DMS53 treated with DMSO at 0.1 percent for 48 hours (cell line): Measurements from ENCODE around the gene SSMEM1.
"Not testable (repeated sequence)": the region's sequence is repeated elsewhere in the genome, so short reads cannot be mapped to it uniquely, and the experiment has no call there.

Experiments used
- DNase-seq: peaks from one replicate; lab custom pipeline; 2025; ENCODE audit not compliant: unreplicated experiment; lab: John Stamatoyannopoulos, UW

SSMEM1 gene

DNA sequence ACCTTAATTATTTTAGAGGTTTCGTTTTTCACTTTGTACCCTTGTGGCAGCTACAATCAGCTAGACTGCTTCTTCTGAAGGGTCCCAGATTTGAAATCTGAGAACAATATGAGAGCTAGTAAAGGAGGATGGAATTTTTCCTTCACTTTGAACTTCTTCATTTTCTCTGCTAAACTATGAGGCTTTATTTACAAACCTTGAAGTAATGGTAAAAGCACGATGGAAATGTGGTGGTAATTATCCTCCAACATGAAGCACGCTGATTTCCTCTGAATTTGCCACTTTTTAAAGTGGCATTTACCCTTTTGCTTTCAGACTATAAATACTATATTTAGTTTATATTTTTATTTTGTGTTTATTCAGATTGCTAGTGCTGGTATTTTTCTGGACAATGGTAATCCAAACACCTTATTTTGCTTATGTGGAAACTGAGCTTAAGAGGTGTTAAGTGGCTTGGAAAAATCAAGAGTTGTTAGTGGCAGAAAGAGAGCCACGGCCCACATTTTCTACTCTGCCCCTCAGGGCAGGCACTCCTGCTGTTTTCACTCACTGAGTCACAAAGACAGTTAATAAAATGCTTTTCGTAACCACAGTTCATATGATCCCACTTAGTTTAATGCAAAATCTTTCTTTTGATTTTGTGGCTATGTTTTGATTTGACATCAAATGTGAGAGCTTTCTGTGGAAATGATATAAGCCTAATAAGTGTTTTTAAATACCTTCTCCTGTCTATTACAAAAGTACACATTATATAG is 2.7 kb downstream of the SSMEM1 start:
- no peak for DNase-seq

DNA sequence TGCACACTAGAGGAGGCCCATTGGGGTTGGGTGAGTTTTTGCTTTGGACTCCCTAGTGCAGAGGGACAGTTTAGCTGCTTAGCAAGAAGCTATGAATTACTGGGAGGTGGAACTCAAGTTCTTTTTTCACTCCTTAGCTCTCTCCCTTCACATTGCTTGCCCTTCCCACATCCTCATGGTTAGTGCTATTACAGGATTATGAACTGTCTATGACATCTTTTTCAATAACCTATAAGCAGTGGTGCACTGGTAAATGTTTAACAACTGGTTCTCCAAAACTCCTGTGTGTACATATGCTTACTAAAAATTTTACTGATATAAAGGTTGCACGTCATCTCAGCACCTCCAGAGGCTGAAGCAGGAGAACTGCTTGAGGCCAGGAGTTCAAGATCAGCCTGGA is 6.2 kb downstream of the SSMEM1 start:
- no peak for DNase-seq

DNA sequence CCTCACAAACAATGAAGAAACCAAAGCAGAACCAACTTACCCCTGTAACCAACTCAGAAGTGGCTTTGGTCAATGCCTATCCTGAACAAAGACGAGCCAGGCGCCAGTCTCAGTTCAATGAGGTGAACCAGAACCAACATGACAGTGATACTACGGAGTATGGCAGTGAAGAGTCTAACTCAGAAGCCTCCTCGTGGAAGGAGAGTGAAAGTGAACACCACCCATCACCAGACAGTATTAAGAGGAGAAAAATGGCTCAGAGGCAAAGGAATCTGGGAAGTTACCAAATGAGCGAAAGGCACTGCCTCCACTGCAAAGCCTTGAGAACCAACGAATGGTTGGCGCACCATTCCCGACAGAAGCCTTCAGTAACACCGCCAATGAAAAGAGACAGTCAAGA is 8.4 kb downstream of the SSMEM1 start:
- no peak for DNase-seq

DNA sequence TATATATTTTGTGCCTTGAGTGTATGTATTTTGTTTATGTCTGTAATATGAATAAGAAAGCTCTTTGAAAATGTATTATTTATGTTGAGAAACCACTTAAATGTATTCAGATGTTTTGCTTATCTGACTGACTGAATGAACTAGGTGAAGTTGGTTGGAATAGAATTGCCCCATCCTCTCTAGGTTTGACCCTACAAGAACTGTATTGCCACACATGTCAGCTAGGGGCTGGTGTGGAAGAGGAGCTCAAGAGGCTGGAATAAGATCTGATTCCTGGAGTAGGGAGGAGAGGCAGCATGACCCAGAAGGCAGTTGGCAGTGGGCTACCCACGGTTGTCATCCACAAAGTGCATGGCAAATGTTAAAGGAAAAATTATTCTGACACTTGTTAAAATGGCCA is 9.1 kb downstream of the SSMEM1 start:
- DNase-seq = no peak

DNA sequence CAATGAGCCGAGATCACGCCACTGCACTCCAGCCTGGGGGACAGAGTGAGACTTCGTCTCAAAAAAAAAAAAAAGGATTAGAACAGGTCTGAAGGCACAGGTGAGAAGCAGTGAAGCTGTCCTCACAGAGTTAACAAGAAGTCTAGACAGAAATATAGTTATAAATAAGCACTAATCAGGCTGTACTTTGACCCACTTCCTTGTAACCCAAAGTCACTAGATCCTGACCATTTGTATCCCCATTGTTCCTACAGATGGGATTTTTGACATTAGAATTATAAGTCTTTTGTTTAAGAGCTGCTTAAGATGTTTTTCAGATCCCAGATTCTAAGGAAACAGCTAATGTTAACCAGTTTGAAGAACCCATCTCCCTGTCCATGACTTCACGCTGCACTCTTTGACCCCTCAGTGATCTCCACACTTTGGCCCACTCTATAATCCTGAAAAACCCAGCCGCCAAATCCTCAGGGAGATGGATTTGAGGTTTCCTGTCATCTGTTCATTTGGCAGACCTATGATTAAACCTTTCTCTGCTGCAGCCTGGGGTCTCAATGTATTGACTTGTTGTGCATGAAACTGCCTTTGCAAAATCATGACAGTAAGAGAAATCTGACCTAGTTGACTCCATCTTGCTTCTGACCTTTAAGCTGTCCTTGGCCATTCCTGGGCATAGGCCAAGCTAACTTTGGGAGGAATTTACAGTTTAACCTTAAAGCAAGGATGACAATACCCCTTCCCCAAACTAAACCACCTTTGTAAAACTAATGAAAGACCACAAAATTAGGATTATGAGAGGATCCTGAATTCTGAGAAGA is 11.4 kb downstream of the SSMEM1 start:
- no peak for DNase-seq

DNA sequence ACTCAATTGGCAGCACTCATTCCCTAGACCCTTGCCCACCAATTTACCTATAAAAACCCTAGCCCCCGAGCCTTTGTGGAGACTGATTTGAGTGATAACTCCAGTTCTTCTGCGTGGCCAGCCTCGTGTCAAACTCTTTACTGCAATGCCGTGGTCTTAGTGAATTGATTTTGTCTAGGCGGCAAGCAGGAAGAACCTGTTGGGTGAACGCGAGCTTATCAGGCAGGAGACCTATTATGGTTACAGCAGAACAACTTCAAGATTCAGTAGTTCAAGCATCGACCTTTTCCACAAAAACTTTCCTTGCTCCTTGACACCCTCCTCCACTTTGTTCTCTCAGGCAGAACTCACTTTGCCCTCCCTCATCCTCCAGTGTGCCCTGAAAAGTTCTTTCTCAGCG is 12.2 kb downstream of the SSMEM1 start:
- DNase-seq = no peak

DNA sequence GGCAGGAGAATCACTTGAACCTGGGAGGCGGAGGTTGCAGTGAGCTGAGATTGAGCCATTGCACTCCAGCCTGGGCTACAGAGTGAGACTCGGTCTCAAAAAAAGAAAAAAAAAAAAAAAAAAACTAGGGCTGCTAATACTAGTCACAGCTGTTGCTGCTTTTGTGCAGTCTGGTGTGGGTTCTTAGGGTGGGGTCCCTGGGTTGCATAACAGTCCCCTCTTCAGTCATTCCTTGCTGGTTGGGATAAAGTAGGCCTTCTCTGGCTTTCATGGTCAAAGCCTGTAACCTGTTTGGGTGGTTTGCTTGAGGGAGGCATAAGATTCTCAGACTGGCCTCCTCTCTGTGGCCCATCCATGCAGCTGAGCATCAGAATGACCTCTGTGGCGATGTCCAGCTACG is 14.1 kb downstream of the SSMEM1 start:
- DNase-seq = no peak

DNA sequence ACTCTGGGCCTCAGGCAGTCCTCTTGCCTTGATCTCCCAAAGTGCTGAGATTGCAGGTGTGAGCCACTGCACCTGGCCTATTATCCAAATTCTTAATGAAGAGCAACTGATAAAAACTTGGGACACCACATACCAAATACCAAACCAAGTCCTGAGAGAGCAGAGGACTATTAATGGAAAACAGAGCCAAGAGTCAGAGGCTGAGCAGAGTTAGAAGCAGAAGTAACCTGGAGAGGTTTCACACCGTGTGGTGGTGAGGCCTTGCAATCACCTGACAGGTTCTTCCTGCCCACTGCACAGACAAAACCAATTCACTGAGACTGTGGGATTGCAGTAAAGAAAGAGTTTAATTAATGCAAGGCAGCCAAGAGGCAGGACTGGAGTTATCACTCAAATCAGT is 16.0 kb downstream of the SSMEM1 start:
- DNase-seq = no peak

DNA sequence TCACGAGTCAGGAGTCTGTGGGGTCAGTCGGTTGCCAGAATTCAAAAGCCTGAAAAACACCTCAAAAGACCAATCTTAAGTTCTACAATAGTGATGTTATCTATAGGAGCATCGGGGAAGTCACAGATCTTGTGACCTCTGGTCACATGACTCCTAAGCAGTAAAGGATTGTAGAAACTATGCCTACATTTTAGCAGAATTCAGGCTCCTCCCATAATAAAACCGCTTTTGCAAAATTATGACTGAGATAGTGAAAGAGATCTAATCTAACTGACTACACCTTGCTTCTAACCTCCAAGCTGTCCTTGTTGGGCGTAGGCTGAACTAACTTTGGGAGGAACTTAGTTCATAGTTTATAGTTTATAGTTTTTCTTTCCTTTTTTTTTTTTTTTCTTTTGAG is 16.6 kb downstream of the SSMEM1 start:
- no peak for DNase-seq

DNA sequence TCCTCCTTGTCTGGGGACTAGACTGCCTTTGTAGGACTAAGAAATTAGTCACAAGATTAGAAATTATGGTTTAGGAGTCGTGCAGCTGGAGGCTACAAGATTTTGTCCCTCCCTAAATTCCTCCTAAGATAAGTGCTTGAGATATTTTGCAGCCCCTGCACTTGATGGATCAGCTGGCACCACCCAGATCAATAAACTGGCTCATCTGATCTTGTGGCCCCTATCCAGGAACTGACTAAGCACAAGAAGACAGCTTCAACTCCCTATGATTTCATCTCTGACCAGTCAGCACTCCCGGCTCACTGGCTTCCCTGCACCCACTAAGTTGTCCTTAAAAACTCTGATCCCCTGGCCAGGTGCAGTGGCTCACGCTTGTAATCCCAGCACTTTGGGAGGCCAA is 17.3 kb downstream of the SSMEM1 start:
- DNase-seq = not testable (repeated sequence)

DNA sequence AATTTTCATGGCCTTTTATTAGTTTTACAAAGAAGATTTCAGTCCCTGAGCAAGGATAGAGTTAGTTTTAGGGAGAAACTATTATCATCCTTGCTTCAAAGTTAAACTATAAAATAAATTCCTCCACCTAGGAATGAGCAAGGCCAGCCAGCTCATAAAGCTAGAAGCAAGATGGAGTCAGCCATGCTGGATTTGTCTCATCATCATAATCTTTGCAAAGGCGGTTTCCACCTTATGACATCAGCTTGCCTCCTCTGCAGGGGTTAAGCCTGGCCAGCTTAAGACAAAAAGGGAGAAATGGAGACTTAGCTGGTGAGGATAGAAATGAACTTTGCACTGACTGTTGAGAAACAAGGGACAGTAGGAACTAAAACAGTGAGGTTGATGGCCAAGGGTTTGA is 18.7 kb downstream of the SSMEM1 start:
- no peak for DNase-seq

DNA sequence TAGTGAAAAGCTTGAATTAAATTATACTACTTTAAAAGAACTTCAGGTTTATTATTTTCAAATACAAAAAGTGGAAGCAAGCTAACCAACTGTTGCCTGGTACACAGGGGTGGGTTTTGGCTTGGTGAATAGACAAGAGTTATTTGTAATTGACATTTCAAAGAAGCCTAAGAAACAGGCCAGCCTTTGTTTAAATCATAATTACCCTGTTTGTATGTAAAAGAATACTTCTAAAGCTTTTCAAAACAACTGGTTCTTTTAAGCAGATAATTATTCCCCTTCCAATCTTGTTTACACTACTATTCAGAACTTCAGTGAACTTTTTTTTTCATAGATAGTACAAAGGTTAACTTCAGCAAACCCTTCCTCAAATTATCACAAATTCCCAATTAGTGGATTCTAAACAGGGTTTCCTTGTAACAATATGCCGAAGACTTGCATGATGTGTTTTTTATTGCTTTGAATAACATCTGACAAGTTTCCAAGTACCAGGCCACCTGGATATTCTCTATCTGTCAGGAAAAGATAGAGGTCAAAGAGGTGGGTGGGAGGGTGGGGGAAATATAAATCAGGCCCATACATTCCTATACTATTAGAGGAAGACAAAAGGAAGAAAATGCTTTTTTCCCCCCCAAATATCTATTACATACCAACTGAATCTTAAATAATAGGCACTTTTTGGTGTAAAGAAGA is 20.4 kb downstream of the SSMEM1 start:
- DNase-seq = no peak

DNA sequence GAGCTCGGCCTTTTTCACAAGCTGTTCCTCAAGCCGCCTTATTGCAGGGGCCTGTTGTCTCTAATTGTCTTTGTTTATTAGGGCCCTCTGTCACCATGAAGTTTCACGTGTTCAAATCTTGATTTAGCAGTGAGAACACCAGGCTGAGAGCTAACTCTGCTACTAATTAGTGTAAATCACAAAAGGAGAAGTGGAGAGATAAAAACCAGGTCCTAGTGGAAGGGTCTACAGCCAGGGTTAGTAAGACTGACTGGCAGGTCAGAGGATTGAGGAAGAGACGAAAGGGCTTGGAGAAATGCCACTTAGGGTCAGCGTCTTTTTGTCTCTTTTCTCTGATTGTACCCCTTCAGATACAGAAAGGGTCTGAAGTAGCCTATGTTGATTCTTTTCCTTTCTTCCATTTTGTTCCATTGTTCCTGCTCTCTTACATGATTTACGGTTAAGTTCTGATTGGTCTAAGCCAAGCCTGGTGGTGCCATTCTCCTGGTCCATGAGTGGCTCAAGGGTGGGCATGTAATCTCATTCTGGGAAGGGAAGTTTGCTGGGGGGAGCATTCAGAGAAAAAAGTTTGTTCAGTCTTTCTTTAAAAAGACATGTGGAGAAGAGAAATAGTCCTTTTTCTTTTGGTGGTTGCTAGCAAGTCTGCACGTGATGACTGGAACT is 21.3 kb downstream of the SSMEM1 start:
- no peak for DNase-seq

DNA sequence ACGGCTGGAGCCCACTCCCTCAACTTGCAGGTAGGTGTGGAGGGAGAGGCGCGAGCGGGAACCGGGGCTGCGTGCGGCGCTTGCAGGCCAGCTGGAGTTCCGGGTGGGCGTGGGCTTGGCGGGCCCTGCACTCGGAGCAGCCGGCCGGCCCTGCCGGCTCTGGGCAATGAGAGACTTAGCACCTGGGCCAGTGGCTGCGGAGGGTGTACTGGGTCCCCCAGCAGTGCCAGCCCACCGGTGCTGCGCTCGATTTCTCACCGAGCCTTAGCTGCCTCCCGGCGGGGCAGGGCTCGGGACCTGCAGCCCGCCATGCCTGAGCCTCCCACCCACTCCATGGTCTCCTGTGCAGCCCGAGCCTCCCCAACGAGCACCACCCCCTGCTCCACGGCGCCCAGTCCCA is 22.3 kb downstream of the SSMEM1 start:
- DNase-seq = not testable (repeated sequence)

DNA sequence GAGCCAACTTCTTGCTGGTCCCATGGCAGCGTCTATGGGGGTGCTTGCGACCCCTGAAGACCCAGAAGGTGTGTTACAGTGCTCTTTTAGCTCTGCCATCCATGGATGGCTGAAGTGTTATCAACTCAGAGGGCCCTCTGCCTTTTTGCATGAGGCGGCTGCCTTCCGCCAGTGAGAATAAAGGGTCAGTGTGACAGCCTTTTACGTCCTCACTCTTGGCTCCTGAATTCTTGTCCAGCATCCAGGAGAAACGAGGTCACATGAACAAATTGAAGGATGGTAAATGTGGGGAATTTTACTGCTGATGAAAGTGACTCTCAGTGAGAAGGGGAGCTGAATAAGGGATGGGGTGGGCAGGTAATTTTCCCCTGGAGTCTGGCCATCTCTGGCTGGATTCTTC is 24.1 kb downstream of the SSMEM1 start:
- no peak for DNase-seq

DNA sequence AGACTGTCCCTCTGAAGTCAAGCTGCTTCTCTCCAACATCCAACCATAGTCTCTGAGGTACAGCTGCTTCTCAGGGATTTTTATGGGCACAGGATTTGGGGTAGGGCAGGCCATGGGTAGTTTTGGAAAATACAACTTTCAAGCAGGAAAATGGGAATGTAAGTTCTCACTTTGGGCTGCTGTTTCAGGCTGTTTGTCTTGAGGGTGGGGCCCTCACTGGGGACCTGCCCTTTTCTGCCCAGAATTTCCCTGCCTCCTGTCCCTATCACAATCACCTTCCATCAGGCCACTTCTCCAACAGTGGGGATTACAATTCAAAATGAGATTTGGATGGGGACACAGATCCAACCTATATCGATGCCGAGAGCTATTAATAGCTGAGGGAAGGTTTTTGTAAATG is 24.5 kb downstream of the SSMEM1 start:
- no peak for DNase-seq

DNA sequence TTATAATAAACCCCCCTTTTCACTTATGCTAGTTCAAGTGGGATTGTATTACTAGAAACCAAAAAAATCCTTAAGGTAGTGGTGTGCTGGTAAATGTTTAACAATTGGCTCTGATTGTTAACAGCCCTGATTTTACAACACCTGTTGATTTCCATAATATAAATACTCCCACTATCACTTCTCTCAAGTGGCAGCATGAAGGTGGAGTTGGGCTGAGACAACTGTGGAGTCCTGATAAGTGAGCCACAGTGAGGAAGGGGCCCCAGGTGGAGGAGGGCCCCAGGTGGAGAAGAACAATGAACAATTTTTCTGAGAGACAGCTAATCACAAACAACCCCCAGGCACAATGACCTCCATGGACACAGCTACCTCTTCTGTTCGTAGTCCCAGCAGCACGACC is 26.4 kb downstream of the SSMEM1 start:
- DNase-seq = no peak

DNA sequence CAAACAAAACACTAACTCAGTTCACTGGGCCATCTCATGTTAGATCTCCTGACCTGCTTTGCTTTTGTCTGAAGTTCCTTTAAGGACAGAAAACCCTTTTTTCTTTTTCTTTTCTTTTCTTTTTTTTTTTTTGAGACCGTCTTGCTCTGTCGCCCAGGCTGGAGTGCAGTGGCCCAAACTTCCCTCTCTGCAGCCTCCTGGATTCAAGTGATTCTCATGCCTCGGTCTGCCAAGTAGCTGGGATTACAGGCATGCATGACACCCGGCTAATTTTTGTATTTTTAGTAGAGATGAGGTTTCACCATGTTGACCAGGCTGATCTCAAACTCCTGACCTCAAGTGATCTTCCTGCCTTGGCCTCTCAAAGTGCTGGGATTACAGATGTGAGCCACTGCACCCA is 28.7 kb downstream of the SSMEM1 start:
- not testable (repeated sequence) for DNase-seq

DNA sequence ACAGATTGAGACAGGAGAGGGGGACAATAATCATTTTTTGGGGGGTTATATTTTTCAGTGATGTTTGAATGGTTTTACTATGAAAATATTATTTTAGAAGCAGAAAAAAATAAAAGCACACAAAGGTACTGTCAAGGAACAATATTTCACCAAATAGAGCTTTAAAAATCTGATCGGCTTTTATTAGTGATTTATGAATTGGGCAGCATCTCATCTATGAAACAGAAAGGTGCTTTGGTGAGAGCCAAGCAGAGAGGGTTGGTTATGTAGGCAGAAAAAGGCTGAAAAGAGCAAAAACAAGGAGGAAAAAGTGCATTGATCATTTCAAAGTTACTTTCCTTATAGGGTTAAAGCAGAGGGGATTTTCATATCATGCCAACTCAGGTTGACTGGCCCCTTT is 32.6 kb downstream of the SSMEM1 start:
- DNase-seq = no peak

DNA sequence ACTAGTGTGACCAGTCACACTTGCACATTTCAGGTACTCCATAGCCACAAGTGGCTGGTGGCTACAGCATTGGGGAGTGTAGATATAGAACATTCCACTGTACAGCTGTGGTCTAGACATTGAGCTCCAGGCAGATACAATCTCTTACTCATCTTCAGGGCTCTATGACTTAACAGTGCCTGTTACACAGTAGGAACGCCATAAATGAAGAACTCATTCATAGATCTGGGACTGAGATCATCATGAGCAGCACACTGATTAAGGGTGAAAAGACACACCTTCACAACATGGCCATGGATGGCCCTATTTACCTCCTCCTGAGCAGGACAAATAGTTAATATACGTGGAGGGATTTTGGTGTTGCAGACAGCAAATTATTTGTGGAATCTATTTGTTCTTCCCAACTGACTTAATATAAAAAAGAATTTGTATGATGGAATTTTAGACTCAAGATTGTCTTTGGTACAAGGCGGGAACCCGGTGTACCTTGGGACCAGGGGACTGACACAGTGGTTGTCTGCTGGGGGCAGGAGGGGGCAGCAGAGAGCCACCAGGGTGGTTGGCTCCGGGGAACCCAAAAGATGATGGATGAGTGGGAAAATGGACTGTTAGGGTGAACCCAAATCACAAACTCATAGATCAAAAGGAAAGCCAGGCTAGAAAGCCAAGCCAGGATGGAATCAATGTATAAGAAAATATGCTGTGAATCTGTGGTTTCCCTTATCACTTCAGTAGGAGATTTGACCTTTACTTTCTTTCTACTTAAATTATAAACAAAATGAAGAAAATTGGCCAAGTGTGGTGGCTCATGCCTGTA is 34.7 kb downstream of the SSMEM1 start:
- peak; percentile 45 for DNase-seq

DNA sequence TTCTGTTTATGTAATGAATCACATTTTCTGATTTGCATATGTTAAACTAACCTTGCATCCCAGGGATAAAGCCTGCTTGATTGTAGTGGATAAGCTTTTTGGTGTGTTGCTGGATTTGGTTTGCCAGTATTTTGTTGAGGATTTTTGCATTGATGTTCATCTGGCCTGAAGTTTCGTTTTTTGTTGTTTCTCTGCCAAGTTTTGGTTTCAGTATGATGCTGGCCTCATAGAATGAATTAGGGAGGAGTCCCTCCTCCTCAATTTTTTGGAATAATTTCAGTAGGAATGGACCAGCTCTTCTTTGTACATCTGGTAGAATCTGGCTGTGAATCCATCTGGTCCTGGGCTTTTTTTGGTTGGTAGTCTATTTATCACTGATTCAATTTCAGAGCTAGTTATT is 35.8 kb downstream of the SSMEM1 start:
- not testable (repeated sequence) for DNase-seq
